NCI-H510A (cell line): Measurements from ENCODE around the gene SEMA3C.
A peak's percentile ranks its signal among the peaks of the same experiment; 100 is the strongest.
"Not testable (repeated sequence)": the region's sequence is repeated elsewhere in the genome, so short reads cannot be mapped to it uniquely, and the experiment has no call there.

Experiments
- DNase-seq: peaks from one replicate; lab custom pipeline; 2025; lab: John Stamatoyannopoulos, UW

Gene SEMA3C

GRCh38 chr7:80926955-80927354 lies 8.1 kb upstream of the SEMA3C start:
- not testable (repeated sequence) for DNase-seq

DNA sequence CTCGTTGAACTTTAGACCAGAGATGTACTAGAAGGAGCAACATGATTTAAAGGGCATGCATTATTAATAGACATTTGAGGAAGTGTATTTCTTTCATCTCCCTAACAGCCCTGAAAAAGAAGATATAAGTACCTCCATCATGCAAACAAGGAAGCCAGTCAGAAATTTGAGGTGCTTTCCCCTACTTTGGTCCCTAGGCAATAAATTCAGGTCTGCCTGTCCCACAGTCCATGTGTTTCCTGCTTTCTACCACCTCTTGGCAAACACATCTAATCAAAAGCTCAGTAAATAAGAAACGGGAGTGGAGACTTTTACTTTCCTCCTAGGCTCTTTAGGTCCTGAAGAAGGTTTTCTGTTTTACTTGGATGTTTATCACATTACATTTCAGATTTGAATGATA lies 5.2 kb upstream of the SEMA3C start:
- DNase-seq, result no peak

DNA sequence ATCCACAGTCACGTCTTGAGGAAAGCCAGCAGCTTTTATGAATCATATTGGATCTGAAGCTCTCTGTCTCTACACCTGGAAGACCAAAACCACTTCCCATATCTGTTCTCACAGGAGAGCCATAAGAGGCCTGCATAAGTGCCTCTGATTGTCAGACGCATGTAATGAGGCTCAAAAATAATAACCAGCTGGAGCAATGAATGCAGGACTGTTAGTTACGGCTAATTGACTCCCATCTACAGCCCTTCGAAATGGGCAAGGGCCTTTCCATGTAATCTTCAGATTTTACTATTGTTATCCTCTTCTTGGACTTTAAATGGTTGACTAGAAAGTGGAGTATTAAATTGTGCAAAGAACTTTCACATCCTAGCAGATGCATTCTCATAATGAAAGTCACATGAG lies 4.4 kb upstream of the SEMA3C start:
- peak; percentile 32 for DNase-seq

DNA sequence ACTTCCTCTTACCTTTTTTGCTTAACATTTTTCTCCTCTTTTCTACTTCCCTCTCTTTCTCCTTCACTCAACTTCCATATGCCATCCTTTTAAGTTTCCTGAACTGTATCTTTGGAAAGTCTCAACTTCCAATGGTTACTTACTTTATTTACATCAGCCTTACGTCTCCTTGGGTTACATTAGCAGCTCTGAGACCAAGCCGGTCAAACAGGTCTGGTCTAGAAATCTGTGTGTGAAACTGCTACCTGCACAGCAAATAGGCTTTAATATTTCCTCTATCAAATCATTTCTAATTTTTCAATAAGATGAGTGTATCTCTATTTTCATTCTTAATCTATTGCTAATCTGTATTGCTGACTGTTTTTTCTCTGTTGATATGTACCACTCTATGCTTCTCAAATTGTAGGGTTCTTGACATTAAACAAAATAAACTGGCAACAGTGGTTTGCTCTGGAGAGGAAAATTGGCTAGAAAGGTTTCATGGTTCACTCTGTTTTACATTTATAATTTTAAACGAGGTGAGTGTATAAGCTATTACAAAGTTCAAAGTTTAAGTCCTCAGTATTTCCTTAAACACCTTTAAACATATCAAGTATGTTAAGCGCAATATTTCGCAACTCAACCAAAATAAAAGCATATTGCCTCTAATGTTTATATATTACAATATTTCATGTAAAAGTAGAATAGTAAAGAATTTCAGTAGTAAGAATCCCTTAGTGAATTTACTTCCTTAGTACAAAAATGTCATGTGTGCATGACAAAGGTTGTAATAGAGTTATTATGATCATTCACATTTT lies 3.6 kb upstream of the SEMA3C start:
- DNase-seq, result no peak

DNA sequence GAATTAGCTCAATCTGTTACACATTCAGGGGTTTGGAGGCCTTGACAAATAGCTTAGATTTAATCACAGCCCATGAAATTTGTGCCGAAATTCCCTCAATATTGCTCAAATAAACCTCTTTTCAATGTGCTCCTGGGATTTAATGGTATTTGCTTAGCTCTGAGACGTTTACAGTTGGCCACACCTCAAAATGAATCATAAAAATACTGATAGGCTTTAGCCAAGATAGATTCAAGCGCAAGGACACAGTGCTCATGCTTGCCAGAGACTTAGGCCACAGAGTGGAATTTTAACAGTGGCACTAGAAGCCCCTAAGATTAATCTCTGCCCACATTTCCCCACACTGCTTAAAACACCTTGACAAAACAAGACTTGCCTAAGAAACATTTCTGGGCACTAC lies 2.3 kb upstream of the SEMA3C start:
- no peak for DNase-seq

DNA sequence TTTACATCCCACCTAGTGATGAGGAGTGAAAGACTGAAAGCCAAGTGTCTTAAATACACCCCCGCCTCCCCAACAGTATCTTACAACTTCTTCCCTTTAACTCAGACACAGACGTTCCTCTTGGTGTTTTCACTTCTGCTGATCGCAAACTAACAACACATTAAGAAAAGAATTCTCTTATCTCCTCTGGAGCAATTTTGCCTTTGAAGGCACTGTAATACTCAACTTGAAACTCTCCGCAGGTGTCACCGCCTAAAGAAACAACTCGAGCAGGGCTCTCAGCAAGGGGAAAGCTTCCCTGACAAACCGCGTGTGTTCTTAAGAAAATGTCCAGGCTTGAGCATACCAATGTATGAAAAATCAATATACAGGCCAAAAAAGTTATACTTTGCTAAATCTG lies 452 bp downstream of the SEMA3C start:
- DNase-seq, result no peak

DNA sequence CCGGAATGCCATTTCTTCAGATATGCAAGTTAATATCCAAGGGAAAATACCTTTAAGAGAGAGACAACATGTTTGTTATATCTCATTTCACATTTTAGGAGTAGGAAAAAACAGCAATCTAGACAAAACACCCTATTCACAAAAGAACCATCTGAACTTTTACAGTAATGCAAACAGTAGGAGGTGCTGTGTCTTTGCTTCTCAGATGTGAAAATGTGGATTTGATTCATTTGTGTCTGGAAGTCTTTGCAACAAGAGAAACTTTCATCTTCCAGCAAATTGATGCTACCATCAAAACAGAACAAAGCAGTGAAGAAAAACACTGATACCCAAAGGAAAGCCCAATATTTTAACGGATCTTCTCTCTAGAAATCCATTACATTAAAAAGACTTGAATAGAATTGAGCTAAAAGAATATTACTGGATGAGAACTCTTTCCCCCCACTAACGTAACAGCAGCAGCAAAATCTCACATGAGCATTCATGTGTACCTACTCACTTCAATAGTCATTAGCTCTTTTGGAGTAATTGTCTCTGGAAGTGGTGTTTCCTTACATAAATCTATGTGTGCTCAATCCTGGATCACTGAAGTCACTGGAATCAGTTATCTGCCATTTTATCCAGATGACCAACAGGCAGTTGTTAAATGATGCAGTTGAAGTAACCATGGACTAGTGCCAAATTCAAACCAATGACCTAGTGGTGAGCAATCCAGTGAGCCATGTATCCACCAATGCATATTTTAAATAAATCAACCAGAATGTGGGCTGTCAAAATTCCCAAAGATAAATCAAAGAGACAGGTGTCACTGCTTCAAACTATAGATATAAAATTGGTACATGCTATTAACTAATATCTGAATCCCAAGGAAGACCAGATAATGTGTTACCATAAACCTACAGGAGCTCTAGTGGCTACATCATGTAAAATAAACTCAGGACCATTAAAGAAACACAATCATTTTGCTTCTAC lies 1.8 kb downstream of the SEMA3C start:
- no peak for DNase-seq

GRCh38 chr7:80910228-80910627 lies 8.6 kb downstream of the SEMA3C start:
- DNase-seq, result no peak

DNA sequence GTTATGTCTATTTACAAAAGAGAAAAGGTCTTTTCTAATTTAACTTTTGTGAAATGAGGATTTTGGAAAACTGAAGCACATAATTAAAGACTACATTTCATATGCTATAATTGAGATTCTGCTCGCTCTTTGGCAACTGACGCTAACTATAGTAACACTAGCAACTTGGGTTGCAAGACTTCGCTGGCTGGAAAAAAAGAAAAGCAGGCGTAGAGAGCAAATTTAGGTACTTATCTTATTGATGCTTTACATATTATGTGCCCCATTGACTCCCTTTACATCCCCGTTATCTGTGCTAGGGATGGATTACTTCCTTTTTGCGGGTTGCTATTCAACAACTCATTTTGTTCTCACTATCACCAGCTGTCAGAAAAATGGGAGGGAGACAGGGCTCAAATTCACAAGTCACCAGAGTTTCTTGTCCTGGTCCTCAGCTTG lies 10.5 kb downstream of the SEMA3C start:
- no peak for DNase-seq

DNA sequence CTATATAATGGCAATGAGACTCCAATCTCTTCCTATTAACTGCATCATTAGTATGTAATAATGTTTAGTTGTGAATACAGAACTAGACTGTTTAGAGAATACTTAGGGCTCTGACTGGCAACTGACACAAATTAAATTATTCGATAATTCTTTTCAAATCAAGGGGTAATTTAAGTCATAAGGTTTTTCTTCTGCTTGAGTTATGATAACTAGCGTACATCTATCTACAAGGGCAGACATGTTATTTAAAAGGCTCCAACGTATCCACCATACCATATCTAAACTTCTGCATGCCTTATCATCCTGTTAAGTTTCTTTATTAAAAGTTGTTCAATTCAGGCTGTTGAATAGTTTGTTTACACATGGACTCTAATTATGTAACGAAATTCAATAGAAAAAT lies 11.2 kb downstream of the SEMA3C start:
- no peak for DNase-seq

DNA sequence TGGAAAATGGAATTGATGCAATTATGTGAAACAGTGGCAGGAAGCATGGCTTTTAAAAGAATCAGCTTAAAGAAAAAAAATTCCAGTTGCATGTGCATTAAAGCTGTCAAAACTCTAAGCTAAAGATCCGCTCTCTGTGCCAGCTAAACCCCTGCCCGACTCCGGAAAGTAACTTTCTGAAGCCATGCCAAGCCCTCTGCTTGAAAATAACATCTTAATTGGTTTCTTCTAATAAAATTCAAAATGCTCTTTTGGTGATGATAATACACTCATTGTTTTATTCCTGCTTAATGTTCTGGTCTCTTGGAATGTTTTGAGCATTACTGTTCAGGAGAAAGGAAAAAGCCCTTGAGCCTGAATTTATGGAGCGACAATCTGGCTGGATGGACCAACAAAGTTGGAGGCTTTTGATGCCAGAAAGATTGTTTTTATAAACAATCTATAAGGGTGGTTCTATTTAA lies 11.7 kb downstream of the SEMA3C start:
- DNase-seq, result no peak

DNA sequence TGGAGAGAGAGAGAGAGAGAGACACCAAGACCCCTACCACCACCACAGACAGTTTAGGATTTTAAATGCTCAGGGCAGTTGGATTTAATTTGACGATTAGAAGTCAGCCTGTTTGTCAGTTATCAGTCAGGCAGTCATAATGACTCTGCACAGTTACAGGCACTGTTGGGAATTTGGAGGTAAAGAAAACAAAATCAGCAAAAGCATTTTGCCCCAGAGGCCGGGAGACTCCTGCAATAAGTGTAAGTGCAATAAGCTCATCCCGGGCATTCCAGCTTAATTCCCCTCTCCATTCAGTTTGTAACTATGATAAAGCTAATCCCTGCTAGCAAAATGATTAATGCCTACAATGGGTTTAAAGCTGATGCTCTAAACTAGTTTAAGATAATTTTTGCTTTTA lies 13.5 kb downstream of the SEMA3C start:
- DNase-seq, result no peak

DNA sequence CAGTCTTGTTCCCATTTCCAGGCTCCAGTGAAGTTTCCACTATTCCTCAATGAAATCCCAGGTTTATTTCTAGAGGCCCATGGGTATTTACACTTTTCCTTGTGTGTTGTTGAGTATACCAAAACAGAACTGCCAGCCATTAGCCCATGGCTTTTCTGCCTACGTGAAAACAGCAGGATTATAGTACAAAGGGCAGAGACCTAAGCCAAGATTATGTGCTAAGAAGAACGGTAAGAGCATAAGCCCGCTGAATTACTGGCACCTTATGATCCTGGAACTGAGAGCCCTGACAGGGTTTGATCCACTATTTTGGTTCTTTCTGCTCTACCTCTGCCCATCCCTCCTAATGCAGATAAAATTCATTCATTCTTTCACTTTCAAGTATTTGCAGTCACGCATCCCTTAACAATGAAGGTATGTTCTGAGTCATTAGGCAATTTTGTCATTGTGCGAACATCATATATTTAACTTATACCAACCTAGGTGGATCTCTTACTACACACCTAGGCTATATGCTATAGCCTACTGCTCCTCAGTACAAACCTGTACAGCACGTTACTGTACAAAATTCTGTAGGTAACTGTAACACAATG lies 16.0 kb downstream of the SEMA3C start:
- no peak for DNase-seq

DNA sequence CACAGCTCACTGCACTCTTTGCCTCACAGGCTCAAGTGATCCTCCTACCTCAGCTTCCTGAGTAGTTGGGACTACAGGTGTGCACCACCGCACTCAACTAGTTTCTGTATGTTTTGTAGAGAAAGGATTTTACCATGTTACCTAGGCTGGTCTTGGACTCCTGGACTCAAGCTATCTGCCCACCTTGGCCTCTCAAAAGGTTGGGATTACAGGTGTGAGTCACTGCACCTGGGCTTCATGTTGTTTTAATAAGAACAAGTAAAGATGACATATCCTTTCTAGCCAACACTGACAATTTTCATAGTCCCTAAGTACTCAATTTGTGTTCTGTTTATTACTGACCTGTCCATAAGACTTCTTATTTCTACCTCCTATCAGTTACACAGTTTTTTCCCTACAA lies 16.8 kb downstream of the SEMA3C start:
- DNase-seq, result no peak

DNA sequence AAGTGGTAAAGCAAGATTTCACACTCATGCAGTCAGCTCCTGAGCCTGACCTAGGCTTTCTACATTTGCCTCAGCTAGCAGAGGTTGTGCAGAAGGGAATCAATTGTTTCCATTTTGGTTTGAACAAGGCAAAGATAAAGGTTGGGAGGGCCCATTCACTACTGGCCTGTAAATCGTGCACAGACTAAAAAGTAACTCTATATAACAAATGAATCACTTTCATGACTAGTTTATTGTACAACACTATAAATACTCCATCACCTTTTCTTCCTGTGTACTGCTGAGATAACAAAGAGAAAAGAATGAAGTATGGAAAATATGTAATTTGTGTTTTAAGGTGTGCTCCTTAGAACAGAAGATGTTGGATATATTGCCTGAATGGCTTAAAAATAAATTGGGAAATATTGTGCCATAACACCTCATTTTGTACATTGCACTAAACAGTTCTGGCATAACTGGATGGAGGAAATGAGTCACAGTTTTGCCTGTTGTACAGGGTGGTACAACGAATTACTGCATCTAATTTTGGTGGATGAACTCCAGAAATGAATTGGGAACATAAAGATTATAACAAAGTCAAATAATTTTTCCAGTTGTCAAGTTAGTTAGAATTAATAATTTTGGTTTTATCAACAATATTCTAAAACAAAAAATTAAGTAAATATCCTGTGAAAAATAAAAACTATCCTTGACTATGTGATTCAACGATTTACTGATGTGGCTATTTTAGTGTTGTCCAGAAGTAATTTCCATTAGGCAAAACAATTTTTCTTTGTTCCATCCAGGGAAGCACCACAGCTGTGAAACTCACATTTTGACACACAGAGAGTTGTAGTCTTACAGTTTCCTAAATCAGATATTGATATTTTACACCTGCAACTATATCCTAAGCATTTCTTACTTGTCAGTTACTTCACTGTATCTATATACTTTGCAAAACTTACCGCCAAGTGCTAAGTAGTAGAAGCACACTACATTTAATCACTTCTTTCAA lies 18.0 kb downstream of the SEMA3C start:
- DNase-seq, result no peak

DNA sequence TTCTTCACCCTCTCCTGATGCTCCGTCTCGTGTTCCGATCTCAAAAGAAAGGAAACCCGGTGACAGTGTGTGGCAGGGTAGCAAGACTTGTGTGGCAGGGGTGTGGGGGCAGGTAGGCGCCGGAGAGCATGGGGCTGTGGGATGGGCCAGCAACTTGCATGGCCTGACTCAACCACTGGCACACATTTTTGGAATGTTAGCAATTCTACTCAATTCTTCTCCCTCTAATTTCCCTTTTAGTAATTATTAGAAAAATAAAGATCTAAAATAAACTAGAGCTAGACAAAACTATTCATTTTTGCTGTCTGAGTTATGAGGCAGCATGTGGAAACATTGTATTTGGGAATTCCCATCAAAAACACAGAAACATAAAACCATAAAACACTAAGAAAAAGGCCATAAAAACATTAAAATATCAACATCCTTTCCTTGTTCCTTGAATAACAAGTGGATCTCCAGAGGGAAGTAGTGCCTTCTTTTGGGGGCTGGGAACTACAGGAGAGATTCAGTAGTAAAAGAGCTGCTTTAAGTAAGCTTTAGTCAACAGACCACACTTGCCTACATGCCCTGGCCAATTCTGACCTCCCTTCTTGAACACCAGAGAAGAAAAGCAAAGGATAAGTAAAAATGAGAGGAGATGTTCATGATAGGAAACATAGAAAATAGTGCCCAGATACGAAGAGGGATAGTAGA lies 21.8 kb downstream of the SEMA3C start:
- no peak for DNase-seq

GRCh38 chr7:80895056-80895455 lies 23.8 kb downstream of the SEMA3C start:
- DNase-seq, result no peak

DNA sequence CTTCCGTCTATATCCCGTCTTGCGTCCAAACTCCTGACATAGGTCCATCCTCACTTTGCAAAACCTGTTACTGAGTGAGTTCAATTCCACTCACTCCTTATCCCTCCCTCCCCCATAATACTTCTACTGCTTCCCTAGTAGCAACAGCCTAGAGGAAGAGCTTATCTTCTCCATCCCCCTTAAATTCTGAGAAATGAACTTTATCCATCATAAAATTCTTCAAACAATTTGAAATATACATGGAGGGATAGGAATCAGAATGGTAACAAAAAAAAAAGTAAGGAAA lies 27.6 kb downstream of the SEMA3C start:
- DNase-seq, result no peak

GRCh38 chr7:80890426-80891258 lies 28.2 kb downstream of the SEMA3C start:
- DNase-seq, result no peak

DNA sequence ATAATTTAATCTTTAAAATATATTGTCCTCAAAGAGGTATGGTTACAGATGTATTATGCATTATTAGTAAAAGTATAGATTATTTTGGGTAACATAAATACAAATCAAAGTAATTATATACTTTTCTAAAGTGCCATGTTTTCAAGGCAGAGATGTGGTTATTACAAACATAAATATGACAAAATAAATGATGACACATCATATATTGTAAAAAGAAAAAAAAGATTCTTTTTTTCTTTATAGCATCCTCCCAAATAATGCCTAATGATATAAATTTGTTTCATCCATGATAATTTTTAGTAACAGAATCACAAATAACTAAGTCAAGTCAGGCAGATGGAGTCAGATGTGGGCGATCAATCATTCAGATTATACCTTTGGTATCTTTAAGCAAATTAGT lies 29.3 kb downstream of the SEMA3C start:
- DNase-seq, result no peak
